HS-5 (cell line): ENCODE results near the gene C1orf122.
"Not testable (repeated sequence)": the region's sequence is repeated elsewhere in the genome, so short reads cannot be mapped to it uniquely, and the experiment has no call there.

ENCODE experiments used
- DNase-seq: peaks from one replicate; pipeline ENCODE4 v3.0.0-alpha.2; 2012; ENCODE audit warnings: low read depth

The C1orf122 gene

DNA sequence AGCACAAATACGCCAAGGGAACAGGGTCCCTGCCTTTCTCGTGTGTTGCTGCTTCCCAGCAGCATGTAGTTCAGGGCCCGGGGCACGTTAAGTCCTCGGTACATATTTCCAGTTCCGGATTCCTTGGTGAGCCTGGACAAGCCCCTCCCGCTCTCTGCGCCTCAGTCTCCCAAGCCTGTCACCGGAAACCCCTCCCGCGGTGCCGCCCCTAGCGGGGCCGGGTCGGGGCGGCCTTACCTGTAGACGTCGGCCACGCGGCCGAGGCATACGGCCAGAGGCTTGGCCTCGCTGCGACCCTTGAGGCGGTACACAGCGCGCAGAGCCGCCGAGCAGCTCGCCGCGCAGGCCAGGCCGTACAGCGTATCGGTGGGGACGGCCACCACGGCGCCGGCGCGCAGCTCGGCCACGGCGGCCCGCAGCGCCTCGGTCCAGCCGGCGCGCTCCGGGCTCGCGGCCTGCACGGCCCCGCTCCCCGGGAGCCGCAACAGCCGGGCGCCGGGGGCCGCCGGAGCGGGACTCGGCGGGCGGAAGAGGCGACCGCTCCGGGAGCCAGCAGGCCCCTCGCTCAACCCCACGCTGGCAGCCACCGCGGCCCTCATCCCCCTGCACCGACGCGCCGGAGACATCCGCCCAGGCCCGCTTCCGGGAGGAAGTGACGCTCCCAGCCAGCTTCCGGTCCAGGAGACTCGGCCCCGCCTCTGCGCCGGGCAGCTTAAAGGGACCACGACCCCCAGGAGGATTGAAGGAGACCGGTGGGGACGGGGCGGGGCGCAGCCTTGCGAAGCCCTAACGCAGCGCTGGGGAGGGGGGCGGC lies at the start of gene C1orf122, which contains the start of gene YRDC:
C1orf122 (plus strand) TSS at position 236 of the 814 bp plus-strand sequence. CDS start 615 bp downstream, outside the sequence.
YRDC (minus strand) TSS at position 654 of the 814 bp plus-strand sequence; CDS start at position 626, 28 bp downstream.
- no peak for DNase-seq

DNA sequence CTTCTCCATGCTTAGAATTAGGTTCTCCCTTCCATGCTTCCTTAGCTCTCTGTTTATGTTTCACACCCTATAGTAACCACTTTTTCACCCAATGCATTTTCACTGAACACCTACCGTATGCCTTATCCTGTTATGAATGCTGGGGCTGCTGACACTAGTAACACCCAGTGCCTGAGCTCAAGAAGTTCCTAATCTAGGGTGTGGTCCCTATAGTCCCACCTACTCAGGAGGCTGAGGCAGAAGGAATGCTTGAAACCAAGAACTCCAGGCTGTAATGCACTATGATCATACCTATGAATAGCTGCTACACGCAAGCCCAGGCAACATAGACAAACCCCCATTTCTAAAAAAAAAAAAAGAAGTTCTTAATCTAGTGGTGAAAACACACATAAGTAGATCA lies 48.1 kb upstream of the C1orf122 start:
- no peak for DNase-seq

DNA sequence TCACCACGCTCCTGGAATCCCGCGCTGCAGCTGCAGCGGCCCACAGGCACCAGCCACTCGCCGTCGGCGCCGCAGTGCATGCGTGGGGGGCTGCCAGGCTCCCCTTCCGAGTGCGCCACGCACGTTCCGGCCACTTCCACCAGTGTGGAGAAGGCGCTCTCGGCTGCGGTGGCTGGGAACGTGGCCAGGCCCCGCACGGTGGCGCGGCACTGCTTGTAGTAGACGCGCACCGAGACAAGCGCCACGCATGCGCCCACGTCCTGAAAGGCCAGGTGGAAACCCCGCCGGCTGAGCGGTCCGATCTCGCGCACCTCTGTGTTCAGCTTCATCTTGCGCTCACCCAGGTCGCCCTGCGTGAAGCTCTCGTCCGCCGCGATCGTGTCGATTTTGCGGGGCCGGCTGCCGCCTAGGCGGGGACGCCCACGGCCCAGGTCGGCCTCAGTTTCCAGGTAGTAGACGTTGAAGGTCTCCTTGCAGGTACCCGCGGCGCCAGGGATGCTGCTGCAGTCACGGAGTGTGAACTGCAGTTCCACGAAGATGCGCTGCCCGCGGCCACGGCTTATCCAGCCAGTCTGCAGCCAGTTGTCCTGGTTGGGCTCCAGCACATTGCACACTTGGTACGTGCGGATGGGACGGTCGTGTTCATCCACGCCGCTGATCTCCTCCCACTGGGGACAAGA lies 46.0 kb upstream of the C1orf122 start:
- no peak for DNase-seq

DNA sequence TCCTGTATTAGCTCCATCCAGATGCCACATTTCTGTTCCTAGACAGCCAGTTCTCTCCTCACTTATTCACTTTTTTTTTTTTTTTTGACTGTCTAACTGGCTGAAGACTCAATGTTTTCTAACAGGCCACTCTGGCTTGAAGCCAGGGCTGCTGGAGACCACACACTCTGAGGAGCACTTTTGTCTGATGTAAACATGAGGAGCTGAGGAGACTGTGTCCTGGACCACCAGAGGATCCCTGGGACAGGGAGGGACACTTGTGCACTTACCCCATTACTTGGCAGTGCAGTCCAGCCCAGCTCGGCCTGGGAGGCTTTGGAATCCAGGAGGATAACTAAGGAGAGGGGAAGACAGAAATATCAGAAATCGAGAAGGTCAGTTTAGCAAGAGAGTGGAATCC lies 45.1 kb upstream of the C1orf122 start:
- no peak for DNase-seq

DNA sequence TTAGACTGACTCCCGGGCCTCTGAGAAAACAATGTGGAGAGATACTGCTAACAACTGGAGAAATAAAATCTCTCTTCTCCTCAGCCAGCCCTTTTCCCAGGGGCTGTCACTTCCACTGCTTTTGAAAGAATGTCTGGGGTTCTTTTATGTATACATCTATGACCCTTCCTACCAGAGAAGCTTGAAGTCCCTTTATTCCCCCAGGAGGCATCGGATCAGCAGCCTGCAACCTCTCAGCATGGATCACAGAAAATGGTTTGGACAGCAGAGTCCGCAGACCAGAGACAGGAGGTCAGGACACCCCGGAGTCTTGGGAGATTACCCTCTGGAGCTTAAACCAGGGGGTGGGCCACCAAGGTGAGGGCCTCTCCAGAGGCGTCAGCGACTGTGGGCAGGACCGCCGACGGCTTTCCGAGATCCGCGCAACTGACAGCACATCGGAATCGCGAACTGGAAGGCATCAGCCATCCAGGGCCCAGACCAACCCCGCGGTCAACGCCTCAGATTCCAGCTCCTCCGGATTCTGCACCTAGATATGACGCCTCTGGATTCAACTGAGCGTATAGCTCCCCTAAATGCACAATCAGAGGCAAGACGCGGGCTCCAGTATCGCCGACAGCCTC lies 43.7 kb upstream of the C1orf122 start:
- DNase-seq, result no peak

DNA sequence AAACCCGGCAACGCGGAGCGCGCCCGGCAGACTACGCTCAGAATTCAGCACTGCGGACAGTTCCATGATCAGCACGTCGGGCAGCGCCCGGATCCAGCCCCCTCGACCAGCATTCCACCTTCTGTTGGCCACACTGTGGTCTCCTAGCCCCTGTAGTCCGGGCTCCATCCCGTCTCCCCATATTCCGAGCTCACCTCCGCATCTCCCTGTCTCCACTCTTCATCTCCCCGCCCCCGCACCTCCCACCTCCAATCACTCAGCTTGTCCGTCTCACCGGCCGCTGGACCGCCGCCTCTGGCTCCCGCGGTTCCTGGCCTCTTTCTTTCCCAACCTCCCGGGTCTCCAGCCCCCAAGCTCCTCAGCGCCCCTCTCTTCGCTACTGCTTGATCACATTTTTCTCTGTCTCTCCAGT lies 43.2 kb upstream of the C1orf122 start:
- DNase-seq, result no peak

DNA sequence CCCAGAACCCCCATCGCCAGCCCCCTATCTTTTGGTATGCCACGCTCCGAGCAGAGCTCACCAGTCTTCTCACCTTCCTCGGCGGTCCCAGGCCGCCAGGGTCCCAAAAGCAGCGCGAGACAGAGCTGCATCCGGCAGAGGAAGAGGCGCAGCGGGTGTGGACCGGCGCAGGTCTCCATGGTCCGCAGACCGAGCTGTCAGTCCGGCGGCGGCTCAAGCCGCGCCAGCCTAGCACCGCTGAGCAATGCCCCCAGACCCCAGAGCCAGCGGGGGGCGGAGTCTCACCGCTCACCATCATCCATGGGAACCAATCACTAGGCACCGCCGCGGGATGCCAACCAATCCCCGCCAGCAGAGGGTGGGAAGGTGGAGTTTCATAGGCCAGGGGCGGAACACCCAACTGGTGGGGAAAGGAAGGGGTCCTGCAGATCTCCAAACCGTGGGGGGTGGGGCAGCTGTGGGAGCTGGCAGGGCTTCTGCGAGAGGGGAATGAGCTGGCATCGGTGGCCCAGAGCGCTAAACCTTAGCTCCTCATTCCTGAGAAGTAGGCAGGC lies 42.6 kb upstream of the C1orf122 start, which contains the start of gene EPHA10:
EPHA10 (minus strand) TSS at position 233 of the 554 bp plus-strand sequence; CDS start at position 179, 54 bp downstream.
- no peak for DNase-seq

DNA sequence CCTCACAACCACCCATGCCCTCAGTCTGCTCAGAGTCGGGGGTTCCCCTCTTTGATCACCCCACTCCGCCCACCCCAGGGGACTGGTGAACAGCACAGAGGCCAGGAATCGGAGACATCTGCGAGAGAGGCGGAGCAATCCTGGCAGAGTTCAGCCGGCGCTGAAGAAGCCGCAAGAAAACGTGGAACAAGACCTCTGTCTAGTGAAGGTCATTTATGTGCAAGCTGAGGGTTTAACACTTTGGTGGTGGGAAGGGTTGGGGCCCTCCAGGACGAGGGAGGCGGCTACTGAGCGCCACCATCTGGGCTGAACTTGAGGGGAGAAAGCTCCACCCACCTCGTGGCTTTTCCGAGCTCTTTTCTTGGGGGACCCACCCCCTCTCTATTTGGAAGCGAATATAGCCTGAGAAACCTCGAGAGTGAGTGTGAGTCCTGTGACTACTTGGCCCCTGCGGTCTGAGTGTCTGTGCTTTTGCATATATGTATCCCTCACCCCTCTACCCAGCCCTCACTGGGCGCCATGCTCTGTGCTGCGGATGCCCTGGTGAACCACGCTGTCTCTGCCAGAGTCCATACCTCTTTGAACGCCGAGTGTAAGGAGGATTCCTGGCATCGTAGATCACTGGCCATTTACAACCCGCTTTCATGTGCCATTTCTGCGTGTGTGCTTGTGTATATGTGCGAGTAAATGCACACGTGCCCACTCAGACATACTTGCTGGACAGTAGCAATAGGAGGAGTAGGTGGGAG lies 41.5 kb upstream of the C1orf122 start:
- DNase-seq, result no peak

DNA sequence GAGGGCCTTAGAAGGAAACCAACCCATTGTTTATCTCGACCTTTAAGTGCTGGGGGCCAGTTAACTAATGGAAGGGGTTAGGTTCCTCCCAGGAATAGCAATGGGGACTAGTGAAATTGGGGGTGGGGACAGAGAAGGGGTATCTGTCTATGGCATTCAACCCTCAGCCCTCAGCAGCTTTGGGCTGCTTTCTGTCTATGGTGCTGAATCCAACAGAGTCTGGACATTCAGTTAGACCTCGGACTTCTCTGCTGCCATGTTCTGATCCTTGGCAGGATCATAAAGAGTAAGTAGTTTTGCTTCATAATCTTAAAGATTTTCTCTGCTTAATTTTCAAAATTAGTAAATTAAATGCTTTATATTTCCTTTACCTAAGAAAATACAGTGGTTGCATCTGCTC lies 40.1 kb upstream of the C1orf122 start:
- no peak for DNase-seq

DNA sequence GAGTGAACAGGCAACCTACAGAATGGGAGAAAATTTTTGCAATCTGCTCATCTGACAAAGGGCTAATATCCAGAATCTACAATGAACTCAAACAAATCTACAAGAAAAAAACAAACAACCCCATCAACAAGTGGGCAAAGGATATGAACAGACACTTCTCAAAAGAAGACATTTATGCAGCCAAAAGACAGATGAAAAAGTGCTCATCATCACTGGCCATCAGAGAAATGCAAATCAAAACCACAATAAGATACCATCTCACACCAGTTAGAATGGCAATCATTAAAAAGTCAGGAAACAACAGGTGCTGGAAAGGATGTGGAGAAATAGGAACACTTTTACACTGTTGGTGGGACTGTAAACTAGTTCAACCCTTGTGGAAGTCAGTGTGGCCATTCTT lies 36.1 kb upstream of the C1orf122 start:
- not testable (repeated sequence) for DNase-seq

DNA sequence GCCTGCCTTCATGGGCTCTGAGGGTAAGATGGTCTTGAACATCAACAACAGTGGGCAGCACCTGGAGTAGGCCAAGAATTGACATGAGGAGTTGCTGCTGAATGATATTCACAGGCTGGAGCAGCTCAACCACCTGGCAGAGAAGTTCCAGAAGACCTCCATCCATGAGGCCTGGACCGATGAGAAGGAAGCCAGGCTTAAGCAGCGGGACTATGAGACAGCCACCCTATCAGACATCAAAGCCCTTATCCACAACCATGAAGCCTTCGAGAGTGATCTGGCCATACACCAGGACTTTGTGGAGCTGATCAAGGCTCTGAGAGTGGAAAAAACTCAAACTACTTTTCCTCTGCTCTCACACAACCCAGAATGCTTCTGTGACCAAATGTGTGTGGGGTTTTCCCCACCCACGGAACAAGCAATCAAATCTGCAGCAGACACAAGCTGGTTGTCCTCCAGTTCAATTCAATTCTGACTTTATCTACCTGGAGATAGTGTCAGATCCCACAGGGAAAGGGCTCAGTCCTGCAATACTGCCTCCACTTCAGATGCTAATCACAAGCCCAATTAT lies 30.6 kb upstream of the C1orf122 start:
- DNase-seq, result no peak

DNA sequence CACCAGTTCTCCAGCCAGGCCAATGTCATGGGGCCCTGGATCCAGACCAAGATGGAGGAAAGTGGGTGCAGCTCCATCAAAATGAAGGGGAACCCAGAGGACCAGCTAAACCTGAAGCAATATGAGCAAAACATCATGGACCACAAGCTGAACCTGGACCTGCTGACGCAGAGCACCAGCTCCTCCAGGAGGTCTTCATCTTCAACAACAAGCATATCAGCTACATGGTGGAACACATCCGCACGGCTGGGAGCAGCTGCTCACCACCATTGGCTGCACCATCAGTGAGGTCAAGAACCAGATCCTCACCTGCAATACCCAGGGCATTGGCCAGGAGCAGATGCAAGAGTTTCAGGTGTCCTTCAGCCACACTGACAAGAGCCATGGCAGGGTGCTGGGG lies 28.9 kb upstream of the C1orf122 start:
- DNase-seq, result no peak

DNA sequence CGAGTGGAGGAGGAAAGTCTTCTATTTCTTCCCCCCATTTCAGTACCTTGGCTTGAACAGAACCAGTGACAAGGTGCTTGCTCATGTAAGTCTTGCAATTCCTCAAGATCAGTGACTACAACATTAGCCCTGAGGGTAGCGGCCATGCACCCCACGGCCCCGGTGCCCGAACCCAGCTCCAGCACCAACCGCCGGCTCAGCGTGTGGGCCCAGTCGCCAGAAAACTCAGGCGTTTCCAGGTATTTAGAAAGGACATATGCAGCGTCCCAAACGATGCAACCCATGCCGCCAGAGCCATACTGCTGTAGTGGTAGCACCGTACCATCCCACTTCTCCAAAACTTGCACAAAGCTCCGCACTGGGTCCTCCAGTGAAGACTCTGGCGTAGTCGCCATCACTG lies 25.1 kb upstream of the C1orf122 start:
- DNase-seq, result no peak

DNA sequence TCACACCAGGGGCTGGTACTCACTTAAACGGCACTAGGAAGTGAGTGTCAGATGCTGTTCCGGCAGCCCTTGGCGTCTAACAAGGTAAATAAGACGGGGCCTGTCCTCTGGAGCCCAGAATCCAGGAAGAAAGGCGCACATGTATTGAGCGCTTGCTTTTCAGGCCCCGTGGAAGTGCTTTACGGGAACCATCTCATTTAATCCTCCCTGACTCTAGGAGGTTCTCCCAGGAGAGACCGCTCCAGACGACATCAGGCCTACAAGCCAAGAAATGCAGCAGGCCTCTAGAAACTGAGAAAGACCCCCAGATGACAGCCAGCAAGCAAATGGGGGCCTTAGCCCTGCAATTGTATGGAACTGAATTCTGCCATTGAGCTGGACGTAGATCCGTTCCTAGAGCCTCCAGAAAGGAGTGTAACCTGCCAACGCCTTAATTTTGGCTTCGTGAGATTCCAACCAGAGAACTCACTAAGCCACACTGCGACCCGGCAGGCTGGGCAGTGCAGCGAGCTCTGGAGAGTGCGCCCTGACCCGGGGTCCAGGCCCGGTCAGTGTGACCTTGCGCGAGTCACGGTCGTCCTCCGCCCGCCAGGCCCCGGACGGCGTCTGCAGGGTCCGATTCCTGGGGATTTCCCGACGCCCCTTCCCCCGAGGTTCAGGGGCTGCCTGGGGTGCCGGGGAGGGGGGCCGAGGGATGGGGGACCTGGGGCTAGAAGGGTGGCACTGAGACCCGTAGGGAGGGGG lies 14.5 kb upstream of the C1orf122 start:
- no peak for DNase-seq

DNA sequence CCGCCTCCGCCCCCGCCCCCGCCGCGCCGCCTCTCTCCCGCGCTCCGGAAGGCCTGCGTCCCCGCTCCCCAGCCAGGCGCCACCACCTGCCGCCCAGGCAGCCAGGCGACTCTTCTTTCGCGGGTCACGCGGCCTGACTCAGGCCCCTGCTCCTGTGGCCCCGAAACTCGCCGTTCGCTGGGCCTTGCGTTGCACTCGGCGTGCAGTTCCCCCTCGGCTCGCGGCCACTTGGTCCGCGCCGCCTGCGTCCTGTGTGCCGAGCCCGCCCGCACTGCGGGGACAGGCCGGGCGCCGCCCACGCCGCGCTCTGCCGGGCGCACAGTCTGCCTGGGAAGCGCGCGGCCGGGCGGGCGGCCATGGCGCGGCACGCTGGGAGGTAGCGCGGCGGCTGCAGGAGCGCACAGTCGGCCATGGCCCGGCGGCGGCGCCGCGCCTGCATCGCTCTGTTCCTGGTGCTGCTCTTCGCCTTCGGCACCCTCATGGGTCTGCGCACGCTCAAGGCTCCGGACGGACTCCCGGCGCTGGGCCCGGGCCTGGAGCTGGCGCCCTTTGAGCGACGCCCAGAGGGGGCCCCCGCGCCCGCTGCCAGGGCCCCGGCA lies 13.7 kb upstream of the C1orf122 start, which contains the start of gene MANEAL:
MANEAL (plus strand) TSS at position 75 of the 599 bp plus-strand sequence; CDS start at position 411, 336 bp downstream.
- DNase-seq, result no peak

DNA sequence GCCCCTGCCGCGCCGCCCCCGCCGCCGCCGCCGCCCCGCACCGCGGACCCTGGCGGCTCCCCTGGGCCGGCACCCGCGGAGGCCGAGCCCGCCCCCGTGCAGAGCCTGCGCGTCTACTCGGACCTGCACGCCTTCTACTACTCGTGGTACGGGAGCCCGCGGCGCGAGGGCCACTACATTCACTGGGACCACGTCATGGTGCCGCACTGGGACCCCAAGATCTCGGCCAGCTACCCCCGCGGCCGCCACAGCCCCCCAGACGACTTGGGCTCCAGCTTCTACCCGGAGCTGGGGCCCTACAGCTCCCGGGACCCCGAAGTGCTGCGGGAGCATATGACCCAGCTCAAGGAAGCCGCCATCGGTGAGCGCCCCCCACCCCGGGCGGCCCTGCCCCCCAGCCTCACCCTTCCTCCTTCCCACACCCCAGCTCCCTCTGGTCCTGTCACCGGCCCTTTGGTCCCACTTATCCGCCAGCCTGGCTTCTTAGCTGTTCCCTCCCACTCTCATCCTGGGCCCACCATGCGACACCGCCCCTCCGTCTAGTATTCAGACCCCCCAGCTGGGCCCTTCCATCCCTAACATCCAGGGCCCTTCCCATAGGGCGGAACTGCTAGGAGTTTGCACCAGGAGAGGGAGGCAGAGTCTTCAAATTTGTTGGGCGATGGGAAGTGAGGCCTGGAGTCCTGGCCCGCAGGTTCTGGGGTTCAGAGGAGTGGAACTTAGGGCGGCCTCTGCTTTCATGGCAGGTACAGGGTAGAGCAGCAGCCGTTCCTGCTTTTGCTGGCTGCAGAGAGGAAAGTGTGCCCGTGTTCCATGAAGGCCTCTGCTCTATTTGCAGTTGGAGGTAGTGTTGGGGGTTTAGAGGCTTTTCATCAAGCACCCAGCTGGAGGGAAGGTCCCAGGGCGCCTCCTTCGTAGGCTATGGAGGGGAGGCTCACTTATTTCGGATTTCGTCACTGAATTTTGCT lies 12.9 kb upstream of the C1orf122 start:
- no peak for DNase-seq

DNA sequence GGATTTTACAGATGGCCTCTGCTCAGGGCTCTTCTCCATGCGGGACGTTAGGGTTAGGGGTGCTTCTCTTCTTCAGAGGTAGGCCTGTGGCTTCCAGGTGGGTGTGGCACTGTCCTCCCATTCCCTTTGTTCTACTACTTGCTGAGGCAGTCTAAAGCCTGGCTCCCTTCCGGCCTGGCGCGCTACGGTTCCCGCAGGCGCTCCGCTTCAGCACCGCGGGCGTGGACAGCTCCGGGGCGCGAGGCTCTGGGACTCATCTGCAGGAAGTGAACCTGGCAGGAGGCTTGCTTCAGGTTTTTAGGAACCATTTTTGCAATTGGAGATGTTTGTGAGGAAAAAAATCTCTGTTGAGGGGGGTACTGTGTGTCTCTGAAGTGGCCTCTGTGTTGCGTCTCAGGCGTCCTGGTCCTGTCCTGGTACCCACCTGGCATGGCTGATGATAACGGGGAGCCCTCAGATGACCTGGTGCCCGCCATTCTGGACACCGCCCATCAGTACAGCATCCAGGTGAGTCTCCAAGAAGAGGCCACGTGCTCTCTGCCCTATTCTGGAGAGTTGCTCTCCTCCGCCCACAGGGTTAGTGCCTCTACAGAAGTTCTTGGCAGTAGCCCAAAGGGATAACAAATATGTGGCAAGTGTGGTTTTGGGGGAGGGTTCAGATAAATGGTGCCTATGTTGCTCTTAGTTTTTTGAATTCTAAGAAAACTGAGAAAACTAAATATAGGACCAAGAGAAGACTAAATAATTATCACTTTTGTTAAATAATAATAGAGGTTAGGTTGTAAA lies 12.1 kb upstream of the C1orf122 start:
- no peak for DNase-seq

DNA sequence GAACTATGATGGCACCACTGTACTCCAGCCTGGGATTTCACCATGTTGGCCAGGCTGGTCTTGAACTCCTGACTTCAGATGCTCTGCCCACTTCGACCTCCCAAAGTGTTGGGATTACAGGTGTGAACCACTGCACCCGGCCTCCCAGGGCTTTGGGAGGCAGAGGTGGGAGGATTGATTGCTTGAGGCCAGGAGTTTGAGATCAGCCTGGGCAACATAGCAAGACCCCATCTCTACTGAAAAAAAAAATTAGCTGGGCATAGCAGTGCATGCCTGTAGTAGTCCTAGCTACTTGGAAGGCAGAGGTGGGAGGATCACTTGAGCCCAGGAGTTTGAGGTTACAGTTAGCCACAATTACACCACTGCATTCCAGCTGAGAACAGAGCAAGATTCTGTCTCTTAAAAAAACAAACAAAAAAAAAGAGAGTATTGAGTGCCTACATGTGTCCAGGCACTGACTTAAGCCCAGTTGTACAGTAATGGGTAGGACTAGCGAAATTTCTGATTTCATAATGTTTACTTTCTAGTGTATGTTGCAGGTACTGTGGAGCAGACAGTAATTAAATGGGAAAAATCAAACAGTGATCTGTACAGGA lies 9.7 kb upstream of the C1orf122 start:
- no peak for DNase-seq
